HFF-Myc (cell line): Measurements from ENCODE around the gene DHRSX.
A peak's percentile ranks its signal among the peaks of the same experiment; 100 is the strongest.

Experiments used
- DNase-seq: peaks from one replicate; pipeline ENCODE4 v3.0.0-alpha.2; 2011; ENCODE audit warnings: low read depth; ENCODE audit errors: extremely low read depth
- H3K4me3 ChIP-seq: replicated peaks from 2 replicates; pipeline ENCODE4 v1.5.1; 2011; ENCODE audit warnings: low read depth, mild to moderate bottlenecking, control low read depth, low read length
- TF ChIP-seq, protein P1 (sequence below): IDR thresholded peaks from 2 replicates; pipeline ENCODE4 v1.5.1; 2012; ENCODE audit warnings: mild to moderate bottlenecking, low read depth, low read length, control low read depth; ENCODE audit errors: missing control alignments

DHRSX gene

DNA sequence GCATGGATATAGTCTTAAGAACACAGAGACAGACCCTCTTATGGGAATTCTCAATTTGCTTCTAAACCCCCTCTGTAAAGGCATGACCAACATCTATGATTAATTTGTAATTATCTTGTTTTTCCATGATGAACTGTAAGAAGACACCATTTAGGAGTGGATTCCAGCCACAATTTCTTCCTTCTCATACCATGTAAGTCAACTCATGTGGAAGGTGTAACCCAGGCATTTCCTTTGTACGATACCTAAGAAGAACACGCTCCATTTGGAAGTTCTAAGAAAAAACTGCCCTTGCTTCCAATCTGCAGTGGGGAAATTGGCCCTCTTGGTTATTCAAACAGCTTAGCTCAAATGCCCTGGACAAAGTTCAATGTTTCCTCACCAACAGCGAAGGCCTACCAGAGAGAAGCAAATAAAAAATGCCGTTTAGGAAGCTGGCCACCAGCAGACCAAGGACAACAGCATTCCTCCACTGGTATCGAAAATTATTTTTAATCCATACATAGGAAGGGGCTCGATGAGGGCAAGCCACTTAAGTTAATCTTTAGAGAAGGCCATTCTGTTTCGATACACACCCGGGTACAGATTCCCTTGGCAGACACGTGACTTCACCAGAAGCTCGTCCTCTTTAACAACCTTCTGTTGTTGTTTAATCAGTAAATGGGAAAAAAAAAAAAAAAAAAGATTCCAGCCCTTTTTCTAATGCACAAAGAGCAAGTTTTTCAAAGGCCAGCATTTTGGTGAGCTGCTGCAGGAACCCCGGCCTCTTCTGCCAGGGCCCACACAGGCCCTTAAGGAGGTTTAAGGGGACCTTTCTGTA, 2.6 kb downstream of the DHRSX start:
- TF ChIP-seq, protein P1, sequence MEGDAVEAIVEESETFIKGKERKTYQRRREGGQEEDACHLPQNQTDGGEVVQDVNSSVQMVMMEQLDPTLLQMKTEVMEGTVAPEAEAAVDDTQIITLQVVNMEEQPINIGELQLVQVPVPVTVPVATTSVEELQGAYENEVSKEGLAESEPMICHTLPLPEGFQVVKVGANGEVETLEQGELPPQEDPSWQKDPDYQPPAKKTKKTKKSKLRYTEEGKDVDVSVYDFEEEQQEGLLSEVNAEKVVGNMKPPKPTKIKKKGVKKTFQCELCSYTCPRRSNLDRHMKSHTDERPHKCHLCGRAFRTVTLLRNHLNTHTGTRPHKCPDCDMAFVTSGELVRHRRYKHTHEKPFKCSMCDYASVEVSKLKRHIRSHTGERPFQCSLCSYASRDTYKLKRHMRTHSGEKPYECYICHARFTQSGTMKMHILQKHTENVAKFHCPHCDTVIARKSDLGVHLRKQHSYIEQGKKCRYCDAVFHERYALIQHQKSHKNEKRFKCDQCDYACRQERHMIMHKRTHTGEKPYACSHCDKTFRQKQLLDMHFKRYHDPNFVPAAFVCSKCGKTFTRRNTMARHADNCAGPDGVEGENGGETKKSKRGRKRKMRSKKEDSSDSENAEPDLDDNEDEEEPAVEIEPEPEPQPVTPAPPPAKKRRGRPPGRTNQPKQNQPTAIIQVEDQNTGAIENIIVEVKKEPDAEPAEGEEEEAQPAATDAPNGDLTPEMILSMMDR = no peak
- peak overlapping the region; percentile 66 for H3K4me3 ChIP-seq
- DNase-seq = no peak

DNA sequence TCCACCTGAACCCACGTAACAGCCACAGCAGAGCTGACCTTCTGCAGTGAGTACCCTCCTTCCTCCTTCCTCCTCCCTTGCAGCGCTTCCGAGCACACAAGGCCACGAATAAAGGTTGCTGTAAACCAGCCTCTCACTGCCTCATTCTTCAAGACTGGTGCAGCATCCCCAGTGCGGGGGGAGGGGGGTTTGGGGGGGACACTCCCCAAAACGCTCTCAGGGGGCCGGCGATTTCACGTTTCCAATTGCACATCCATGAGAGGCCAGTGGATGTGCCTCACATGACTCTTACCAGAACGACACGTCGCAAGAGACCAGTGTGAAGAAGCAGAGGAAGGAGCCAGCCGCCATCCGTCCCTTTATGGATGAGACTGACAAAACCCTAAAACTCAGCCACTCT, 5.2 kb downstream of the DHRSX start:
- TF ChIP-seq, protein P1 = no peak
- no peak for DNase-seq

DNA sequence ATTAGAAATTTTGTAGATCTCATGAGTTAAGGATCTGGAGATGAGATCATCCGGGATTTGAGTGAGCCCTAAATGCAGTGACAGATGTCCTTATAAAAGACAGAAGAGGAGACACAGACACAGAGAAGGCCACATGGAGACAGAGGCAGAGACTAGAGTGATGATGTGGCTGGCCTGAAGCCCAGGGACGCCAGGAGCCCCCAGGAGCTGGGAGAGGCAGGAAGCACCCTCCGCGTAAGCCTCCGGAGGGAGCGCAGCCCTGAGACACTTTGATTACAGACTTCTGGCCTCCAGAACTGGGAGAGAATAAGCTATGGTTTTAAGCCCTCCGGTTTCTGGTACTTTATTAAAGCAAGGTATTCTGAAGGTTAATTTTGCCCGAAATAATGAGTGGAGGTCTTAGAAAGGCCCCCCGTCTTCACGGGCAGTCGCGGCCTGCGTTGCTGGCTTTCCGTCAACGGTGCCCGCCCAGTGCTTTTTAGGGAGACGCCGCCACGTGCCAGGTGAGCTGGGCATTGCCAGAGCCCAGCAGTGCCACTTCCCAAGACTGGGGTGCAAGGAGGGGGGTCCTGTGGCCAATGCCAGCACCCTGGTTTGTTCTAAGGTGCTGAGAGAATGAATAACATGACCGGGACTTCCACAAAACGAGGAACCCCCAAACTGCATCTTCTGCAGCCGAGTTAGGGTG, 8.1 kb downstream of the DHRSX start:
- no peak for DNase-seq
- TF ChIP-seq, protein P1 = no peak
- H3K4me3 ChIP-seq = no peak overlapping the region

More for the DNA sequence above, 5.2 kb downstream of the DHRSX start:
- no peak overlapping the region for H3K4me3 ChIP-seq

DNA sequence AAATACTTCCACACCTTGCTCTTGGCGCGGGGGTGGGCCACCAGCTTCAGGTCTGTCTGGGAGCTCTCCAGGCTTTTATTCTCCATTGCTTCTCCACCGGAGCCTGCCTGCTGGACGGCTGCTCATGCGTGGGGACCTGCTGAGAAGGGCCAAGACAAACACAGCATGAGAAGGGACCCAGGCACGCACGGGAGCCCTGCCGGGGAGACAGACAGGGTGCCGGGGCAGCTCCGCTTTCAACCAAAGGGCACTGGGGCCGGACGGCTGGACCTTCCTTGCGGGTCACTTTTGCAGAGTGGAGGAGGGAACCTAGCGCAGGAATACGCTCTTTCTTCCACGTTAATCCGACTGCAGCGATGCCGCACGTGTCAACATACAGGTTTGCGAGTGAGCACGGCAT, 10.1 kb downstream of the DHRSX start:
- TF ChIP-seq, protein P1 = no peak
- H3K4me3 ChIP-seq = no peak overlapping the region
- DNase-seq = no peak

DNA sequence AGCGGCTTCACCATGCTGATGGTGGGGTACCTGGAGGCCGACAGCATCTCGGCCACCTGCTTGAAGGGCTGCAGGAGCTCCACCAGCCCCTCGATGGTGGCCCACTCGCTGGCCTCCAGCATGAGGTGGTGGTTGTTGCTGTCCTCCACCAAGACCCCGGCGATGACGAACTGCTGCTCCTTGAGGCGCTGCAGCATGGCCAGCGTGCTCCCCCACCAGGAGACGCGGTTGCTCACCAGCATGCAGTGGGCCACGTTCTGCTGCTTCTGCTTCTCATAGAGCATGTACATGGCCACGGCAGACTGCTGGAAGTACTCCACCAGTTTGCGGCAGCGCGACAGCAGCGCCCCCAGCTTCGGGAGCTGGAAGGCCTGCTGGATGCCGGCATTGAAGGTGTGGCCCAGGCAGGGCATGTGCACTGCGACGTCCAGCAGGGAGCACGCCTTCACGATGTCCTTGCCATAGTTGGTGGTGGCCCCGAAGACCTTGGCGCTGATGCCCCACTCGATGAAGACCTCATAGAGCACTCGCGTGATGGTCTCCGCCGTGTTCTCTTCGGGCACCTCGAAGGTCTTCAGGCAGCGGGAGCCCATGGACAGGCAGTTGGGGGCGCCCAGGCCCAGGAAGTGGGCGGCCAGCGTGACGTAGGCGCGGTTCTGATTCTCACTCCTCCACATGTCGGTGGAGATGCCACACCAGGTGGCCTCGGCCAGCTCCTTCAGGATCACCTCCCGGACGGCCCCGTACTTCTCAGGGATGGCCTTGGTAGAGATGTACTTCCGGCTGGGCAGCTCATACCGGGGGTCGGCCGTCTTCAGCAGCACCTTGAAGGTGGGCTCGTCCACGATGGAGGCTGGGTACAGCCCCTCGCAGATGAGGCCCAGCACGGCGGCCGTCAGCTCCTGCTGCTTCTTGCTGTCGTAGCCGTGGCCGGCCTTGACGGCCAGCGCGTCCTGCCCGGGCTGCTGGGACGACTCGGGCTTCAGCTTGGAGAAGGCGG, 11.0 kb downstream of the DHRSX start:
- TF ChIP-seq, protein P1 = no peak
- no peak for DNase-seq
- no peak overlapping the region for H3K4me3 ChIP-seq

DNA sequence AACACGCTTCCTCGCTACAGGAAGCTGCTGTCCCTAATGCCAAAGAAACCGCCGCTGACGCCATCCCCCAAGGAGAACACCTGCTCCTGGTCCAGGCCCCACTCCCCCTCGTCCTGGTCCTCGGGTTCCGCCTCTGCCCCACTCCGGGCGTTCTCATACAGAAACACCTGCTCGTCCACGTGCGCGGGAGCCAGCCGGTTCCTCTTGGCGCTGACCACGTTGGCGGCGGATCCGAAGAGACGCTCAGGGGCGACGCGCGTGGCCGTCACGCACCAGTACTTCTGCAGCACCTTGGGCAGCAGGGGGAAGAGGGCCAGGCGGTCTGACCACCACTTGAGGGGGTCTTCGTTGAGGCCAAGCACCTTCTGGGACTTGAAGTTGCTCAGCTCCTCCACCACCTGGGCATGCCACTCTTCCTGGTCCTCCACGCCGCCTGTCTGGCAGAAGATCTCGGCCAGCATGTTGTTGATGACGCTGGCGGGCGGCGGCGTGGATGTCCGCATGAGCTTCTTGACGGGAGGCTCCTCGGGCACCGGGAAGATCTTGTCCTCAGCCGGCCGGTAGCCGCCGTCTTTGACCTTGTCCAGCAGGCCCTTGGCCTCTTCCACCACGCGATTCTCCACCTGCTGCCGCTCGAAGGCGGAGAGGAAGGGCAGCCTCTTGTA, 12.0 kb downstream of the DHRSX start:
- TF ChIP-seq, protein P1 = no peak
- no peak for DNase-seq
- H3K4me3 ChIP-seq = no peak overlapping the region
